Measurements from ENCODE around the gene GLIPR1L1. TPM values are rescaled to one million over a fixed set of nuclear protein-coding genes. Genes with fewer than 3 reads are reported as not detected.

GLIPR1L1 gene
- total RNA-seq, 3 donors from 2014 or later: not detected

GRCh38 chr12:75350413-75350812 is 15.9 kb downstream of the GLIPR1L1 start:
- intact Hi-C loops (cut with DNase I, micrococcal nuclease): no loop called here
- peaks cover 3% of the 10 kb centered on the region for H3K9me3 ChIP-seq
- DNase-seq: no peak
- H3K4me3 ChIP-seq: no peak overlapping the region
- H3K36me3 ChIP-seq (ENCODE audit: low read depth): no peaks in the 10 kb centered on the region
- ATAC-seq: no peak
- H3K4me1 ChIP-seq (ENCODE audit: low read depth): no peaks in the 10 kb centered on the region
- TF ChIP-seq, protein P1, sequence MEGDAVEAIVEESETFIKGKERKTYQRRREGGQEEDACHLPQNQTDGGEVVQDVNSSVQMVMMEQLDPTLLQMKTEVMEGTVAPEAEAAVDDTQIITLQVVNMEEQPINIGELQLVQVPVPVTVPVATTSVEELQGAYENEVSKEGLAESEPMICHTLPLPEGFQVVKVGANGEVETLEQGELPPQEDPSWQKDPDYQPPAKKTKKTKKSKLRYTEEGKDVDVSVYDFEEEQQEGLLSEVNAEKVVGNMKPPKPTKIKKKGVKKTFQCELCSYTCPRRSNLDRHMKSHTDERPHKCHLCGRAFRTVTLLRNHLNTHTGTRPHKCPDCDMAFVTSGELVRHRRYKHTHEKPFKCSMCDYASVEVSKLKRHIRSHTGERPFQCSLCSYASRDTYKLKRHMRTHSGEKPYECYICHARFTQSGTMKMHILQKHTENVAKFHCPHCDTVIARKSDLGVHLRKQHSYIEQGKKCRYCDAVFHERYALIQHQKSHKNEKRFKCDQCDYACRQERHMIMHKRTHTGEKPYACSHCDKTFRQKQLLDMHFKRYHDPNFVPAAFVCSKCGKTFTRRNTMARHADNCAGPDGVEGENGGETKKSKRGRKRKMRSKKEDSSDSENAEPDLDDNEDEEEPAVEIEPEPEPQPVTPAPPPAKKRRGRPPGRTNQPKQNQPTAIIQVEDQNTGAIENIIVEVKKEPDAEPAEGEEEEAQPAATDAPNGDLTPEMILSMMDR (IDR thresholded peaks at IDR 0.05): no peak

- no peaks in the 10 kb centered on the region for H3K36me3 ChIP-seq (ENCODE audit: low read depth)
- intact Hi-C loops (cut with DNase I, micrococcal nuclease): no loop called here
- no peaks in the 10 kb centered on the region for H3K4me1 ChIP-seq (ENCODE audit: low read depth)
- H3K9me3 ChIP-seq: peaks cover 7% of the 10 kb centered on the region
- ATAC-seq (no peak), DNase-seq (no peak)
- TF ChIP-seq, protein P1 (IDR thresholded peaks at IDR 0.05): no peak
- no peak overlapping the region for H3K4me3 ChIP-seq
Observed at GRCh38 chr12:75354011-75354410, 19.5 kb downstream of the GLIPR1L1 start.

- Histone ChIP-seq H3K4me1 (ENCODE audit: low read depth) (no peaks in the 10 kb centered on the region), H3K9me3 (no peaks in the 10 kb centered on the region), H3K4me3 (no peak overlapping the region), H3K36me3 (ENCODE audit: low read depth) (no peaks in the 10 kb centered on the region)
- TF ChIP-seq, protein P1 (IDR thresholded peaks at IDR 0.05): no peak
- ATAC-seq: no peak
- intact Hi-C loops (cut with DNase I, micrococcal nuclease): no loop called here
- no peak for DNase-seq
Observed at GRCh38 chr12:75360920-75361319, 26.4 kb downstream of the GLIPR1L1 start.

- no peak for ATAC-seq
- Histone ChIP-seq H3K36me3 (ENCODE audit: low read depth) (no peaks in the 10 kb centered on the region), H3K4me3 (no peak overlapping the region), H3K4me1 (ENCODE audit: low read depth) (no peaks in the 10 kb centered on the region), H3K9me3 (no peaks in the 10 kb centered on the region)
- intact Hi-C loops (cut with DNase I, micrococcal nuclease): no loop called here
- no peak for DNase-seq
- TF ChIP-seq, protein P1 (IDR thresholded peaks at IDR 0.05): no peak
Observed at GRCh38 chr12:75361408-75361807, 26.9 kb downstream of the GLIPR1L1 start.

DNA sequence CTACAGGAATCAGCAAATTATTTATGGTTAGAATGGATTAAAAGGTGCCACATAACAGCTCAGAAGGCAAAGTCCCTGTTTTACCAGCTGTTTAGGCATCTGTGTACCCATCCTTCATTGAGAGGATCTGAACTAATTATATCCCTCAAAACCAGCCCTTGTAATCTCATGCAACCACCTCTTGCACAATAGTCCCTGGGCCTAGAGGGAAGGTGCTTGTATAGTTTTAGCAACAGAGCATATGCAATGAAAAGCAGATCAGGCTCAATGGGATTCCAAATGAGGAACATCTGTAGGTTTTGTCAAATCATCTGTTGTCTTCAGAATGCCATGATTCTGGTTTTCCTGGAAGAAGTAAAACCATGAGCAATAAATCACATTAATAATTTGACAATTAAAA is 30.4 kb downstream of the GLIPR1L1 start:
- ATAC-seq (no peak), DNase-seq (no peak)
- intact Hi-C loops (cut with DNase I, micrococcal nuclease): no loop called here
- Histone ChIP-seq H3K36me3 (ENCODE audit: low read depth) (no peaks in the 10 kb centered on the region), H3K4me3 (no peak overlapping the region), H3K4me1 (ENCODE audit: low read depth) (no peaks in the 10 kb centered on the region), H3K9me3 (no peaks in the 10 kb centered on the region)
- TF ChIP-seq, protein P1 (IDR thresholded peaks at IDR 0.05): no peak

DNA sequence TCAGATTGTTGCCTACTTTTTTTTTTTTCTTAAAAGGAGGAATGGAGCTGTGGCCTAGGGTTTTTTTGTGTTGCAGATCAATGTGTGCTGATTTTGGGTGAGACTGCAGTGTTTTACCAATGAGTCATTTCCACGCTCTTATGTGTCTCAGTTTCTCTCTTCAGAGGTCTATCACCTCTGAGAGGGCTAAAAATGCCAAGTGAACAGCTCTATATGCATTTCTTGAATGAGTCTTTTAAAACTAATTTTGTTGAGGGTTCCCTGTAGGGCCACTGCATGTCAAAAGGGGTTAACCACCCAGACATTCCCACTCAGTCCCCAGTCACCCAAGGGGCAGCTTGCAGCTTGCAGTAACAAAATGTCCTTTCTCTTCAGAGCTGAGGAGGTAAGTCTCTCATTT is 32.2 kb downstream of the GLIPR1L1 start:
- intact Hi-C loops (cut with DNase I, micrococcal nuclease): no loop called here
- no peak for DNase-seq
- ATAC-seq: no peak
- H3K4me3 ChIP-seq: no peak overlapping the region
- TF ChIP-seq, protein P1 (IDR thresholded peaks at IDR 0.05): no peak
- H3K36me3 ChIP-seq (ENCODE audit: low read depth): no peaks in the 10 kb centered on the region
- no peaks in the 10 kb centered on the region for H3K9me3 ChIP-seq
- H3K4me1 ChIP-seq (ENCODE audit: low read depth): no peaks in the 10 kb centered on the region

All from mucosa of descending colon (tissue), 3 donors.